HG03159 (cell line): ENCODE measurements around the gene INSYN2B.

Experiments used
- ATAC-seq: cut with Tn5 transposase; IDR thresholded peaks from one replicate; pipeline ENCODE4 v1.9.1; 2021; ENCODE audit warnings: mild to moderate bottlenecking, moderate library complexity; ENCODE audit not compliant: unreplicated experiment

The INSYN2B gene

DNA sequence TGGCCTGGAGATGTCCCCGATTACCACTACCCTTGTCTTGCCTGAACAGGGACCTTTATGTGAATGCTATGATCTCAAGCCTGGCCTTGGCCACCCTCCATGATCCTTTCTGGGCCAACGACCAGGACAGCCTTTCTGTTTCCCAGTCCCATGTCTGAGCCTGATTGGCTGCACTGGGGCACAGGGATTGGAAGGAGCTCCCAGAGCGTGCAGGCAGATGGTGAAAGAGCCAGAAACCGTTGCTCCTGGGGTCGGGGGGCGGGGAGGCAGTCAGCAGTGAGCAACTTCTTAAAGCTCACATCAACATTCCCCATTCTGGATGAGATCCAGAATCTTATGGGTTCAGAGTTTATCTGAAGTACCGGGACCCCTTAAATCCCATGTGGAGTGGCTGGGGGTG is 84.4 kb downstream of the INSYN2B start:
- ATAC-seq, result no peak

DNA sequence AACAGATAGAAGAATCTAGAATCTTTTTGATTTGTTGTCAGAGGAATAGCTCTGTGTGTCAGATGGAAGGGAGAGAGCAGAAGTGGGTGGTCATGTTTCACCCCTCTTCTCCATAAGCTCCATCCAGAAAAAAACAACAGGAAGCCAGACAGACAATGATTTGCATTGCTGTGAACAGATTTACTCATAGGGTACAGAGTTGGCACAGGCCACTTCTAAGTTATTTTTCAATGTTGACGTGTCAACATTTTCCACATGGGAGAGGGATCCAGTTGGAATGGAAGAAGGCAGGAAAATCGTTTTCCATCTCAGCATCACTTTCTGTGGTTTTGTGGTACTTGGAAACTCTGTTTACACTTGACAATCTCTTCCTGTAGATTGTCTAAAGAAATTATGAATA is 86.7 kb downstream of the INSYN2B start:
- no peak for ATAC-seq

DNA sequence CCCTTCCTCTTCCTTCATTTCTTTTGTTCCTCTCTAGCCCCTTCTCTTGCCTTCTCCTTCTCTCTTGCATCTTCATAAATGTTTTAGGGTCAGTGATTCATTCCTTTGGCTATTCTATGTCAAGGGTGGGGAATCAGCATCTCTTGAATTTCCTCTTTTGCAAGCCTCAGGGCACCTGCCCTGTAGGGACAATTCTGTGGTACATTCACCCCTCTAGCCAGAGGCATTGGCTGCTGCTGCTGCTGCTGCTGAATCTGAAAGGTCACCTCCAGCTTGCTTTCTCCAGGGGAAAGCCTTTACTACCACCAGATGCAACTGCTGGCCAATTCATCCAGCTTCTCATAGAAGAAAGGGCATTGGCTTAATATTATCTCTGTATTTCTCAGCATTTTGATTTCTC is 87.3 kb downstream of the INSYN2B start:
- no peak for ATAC-seq

DNA sequence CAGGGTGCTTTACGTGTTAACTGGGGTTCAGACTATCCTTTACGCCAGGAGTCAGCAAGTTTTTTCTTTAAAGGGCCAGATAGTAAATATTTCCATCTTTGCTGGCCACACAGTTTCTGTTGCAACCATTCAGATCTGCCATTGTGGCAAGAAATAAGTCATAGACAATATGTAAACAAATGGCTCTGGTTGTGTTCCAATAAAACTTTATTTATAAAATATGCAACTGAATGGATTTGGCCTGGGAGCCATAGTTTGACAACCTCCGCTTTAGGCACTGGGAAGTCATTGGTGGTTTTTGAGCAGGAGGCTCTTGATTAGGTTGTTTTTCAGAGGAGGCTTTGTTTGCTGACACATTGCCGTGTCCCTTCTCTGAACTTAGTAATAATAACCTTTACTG is 90.7 kb downstream of the INSYN2B start:
- no peak for ATAC-seq

DNA sequence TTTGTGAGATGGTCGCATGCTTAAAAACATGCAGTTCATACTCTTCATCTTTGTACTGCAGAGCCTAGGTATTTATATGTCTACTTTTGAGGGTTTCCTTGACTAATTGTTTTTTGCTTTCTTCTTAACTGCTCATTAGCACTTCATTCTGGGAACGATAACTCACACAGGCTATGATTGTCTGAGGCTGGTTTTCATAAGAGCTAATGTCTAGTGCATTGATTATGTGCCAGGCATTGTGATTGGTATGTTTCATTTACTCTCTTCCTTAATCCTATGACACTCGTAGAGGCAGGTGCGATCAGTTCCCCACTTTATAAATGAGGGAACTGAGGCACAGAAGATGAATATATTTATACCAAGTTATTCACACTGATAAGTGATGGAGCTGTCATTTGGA is 93.6 kb downstream of the INSYN2B start:
- ATAC-seq, result no peak

DNA sequence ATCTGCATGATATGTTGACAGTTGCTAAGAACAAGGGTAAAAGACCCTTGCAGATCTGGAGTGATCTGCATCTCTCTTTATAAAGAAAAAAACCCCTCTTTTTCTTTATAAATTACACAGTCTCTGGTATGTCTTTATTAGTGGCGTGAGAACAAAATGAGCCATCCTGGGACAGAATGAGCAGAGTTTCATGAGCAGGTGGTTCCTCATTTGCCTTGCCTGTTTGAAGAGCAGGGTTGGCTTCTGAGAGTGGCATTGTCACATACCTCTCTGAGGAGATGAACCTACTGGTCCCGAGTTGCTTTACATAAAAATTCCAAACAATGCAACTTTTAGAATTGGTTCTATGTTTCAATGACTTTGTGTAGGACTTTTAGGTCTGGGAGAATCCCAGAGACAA is 94.3 kb downstream of the INSYN2B start:
- ATAC-seq, result no peak

DNA sequence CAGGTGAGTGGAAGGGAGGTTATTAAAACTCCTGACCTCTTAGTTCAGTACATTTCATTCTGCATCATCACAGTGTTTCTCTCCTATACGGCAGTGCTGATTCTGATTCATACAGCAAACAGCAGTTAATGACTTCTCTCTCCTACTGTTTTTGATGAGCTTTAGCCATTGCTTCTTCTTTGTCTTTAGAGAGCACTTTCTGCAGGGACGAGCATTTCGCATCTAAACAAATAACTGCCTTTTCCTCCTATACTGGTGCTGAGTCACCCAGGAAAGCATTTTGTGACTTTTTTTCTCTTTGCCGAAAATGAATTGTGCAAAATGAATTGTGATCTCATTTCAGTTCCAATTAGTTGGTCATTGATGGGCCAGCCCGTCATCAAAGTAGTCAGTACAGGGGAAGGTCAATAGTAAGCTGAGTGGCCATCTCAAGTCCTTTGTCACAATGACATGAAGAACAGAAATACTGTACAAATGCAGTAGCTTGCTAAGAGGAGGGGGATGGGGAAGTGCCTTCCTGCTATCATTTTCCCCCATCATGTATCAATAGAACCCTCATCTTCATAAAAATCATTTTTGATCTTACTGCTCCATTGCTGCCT is 98.5 kb downstream of the INSYN2B start:
- no peak for ATAC-seq

DNA sequence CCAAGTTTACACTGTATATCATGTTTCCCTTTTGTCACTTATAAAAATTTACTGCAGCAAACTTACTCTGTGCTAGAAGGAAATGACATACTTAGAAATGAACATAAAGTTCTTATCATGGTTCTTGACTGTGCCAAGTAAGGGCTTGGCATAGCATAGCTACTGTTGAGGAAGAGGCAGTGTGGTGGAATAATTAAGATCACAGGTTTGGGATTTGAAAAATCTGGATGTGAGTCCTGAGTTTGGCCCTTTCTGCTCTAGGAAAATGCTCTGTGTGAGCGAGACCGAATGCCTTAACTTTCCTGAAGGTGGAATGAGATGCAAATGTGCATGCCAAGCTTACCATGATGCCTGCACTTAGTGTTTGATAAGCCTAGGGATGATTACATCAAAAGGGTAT is 99.5 kb downstream of the INSYN2B start:
- no peak for ATAC-seq

DNA sequence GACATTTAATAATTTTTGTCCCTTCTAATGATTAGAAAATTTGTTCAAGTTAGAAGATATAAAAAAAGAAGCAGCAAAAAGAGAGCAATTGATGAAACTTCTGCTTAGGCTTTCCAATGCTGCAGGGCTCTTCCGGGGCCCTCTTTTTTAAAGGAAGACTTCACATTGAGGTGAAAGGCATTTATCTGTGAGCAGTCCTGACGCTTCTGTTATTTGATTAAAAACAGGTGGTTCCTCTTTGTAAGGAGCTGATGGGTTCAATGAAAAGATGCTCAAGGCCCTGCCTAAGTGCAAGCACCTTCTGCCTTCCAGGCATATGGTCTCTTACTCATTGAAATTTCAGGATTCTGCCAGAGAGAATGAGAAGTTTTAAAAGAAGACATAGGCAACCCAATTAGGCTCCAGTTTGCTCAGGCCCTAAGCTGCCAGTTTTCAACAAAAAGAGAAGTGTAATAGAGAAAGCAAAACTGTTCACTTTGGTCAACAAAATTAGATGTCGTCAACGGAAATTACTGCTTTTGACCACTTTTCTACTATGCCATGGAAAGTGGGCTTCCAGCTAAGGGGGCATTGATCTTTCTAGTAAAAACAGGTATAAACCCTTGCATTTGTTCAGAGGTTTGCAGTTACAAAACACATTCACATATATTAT is 100.2 kb downstream of the INSYN2B start:
- ATAC-seq, result peak; percentile 83

DNA sequence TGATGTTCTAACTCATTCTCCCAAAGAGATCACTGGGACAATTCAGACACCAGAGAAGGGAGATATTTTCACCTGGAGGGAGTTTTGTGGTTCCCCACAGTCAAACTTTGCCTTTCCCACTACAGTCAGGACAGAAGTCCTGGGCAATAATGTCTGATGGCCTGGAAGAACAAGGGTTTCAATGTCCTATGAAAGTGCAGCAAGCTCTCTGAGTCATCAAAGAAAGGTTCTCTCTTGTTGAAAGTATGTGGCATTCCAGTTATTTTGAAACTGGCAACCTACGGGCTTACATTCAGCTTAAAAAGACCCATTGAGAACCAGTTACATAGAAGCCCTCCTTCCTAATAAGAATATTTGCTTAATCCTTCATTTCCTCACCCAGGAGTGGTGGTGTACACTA is 103.9 kb downstream of the INSYN2B start:
- no peak for ATAC-seq

DNA sequence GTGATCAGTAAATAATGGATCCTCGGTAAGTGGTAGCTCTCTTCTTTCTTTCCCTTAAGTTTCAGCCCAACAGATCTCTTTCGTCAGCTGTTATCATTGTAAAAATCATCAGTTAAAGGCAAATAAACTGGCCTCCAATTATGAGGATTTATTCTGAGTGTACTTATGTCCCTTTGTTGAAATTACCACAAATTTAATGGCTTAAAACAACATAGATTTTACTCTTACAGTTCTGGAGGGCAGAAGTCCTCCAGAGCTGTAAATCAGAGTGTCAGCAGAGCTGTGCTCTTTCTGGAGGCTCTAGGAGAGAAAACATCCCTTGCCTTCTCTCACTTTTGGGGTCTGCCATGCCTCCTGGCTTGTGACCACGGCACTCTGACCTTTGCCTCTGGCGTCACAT is 104.6 kb downstream of the INSYN2B start:
- no peak for ATAC-seq

DNA sequence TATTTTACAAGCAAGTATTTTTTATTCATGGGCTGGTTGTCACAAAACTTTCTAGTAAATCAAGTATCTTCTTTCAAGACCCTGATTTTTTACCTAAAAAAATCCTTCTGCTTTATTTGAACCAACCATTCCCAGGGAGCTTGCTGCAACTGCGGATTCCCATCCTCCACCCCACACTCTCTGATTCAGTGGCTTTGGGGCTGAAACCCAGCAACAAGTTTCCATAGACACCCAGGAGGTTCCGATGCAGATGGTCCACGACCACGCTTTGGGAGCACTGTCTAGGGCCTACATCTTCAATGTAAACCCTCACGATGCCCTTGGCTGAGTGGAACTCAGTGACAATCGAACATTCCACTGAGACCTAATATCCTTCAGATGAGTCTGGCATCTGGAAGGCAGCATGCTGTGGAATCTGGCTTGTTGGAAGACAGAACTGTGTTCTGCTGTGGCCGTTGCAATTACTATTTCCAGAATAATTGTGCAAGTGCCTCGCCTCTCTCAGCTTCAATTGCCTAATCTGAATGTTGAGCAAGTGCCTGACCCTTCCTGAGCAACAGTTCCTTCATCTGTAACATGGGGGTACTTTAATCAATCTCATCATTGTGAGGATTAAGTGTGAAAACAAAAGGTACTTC is 105.1 kb downstream of the INSYN2B start:
- no peak for ATAC-seq

DNA sequence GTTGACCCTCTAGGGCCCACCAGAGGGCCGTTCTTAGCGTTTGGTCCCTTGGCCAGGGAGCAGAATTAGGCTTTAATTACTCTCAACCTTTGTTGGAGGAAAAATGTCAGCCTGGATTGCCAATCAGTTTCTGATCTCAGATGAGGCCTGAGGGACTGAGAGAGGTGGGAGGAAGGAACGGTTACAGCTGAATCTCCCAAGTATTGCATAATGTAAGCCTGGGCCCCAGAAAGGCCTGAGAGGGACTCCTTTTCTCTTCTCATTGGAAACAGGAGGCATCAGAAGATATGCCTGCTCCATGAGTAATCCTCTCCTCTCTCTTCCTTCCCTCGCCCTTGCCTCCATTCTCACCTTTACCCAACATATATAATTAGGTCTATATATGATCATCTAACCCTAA is 105.7 kb downstream of the INSYN2B start:
- ATAC-seq, result no peak

DNA sequence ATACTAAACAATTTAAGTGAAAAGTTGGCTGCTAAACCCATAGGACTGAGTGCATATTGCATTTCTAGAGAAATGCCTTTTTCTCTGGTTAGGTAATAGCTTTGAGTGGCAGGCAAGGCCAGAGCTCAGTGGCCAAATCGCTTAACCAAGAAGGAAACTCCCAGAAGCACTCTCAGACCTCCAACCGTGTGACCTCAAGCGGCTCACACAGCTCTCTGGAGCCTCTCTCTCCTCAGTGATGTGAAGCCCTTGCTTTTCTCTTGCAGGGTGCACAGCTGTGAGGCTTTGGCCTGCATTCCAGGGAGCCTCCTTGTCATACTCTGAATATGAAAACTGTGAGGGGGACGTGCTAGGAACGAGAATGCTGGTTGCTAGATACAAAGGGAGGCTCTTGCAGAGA is 106.7 kb downstream of the INSYN2B start:
- no peak for ATAC-seq

DNA sequence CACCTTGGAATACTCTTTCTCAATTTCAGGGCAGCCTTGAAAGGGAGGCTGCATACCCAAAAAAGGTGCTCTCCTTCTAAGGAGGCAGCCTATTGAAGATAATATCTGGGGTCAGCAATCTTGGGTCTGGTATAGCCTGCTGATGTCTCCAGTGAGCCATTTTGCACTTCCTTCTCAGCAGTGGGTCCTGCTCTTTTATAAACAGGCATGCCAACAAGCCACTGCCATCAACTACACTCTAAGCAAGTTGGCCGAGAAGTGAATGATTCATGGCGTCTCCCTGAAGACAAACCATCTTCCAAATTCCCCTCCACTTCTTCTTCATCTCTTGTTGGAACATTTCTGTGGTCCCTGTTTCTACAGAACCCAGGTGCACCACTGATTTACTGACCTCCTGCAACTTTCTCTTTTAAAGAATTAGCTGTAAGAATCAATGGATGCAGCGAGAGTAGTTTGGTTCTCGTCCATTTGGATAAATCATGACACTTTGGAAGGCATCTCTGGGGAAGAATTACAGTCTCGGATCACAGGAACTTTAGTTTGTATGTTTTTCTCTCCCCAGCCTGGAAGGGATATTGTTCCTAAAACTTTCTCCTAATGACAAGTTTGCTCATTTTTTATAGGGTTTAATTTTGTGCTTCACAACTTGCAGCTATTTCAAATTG is 108.3 kb downstream of the INSYN2B start:
- ATAC-seq, result no peak

DNA sequence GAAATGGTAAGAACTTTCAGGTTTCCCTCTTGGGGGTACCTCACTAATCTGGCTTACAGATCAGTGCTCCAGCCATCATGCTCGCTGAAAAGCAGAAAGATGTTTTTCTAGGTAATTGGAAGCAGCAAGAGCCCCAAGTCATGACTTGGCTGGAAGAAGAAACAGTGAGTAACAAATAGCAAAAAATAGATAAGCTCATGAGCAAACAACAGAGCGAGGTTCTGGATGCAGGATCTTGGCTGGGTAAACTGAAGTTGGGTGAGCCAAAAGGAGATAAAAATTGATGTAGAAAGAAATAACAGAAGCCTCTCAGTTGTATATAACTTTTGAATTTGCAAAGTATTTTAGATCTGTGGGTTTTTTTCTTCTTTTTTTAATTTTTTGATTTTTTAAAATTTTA is 110.1 kb downstream of the INSYN2B start:
- no peak for ATAC-seq

DNA sequence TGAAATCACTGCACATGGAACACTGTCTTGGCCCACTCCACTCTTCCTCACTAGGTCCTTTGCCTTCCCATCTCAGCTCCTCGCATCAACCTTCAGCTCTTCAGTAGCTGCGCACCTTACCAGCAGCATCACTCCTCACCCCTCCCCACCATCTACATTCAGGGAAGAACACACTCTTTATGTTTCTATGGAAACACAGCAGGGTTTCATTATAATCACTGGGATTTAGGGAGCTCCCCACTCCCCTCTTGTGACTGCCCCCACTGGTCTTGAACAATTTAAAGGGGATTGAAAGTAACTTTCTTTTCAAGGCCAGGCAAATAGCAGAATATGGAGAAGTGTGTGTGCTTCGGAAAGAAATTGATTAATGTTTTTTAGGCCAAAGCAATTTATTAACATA is 111.2 kb downstream of the INSYN2B start:
- no peak for ATAC-seq

DNA sequence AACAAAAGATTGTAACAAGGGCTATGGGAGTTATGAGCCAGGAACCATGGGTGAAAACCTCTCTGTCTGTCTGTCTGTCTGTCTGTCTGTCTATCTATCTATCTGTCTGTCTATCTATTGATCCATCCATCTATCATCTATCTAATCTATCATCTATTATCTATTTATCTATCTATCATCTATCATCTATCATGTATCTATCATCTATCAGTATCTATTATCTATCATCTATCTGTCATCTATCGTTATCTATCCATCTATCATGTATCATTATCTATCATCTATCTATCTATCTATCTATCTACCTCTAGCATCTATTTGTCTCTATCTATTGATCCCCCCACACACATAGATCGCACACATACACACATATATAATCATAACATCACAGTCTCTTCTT is 112.9 kb downstream of the INSYN2B start:
- ATAC-seq, result no peak

DNA sequence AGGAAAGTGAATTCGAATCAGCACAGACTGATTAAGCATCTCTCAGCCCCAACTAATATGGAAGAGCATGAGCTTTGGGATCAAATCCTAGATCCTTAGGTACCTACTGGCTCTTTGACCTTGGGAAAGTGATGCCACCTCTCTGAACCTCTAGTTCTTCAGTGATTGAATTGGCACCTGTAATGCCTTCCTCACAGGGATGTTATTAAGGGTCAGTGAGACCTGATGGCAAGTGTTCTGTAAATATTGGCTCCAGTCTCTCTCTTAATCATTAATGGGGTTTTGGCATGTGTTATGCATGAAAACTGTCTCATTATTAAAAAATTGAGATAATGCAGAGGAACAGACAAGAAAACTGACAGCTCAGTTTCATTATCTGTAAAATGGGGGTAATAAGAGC is 115.8 kb downstream of the INSYN2B start:
- ATAC-seq, result no peak

DNA sequence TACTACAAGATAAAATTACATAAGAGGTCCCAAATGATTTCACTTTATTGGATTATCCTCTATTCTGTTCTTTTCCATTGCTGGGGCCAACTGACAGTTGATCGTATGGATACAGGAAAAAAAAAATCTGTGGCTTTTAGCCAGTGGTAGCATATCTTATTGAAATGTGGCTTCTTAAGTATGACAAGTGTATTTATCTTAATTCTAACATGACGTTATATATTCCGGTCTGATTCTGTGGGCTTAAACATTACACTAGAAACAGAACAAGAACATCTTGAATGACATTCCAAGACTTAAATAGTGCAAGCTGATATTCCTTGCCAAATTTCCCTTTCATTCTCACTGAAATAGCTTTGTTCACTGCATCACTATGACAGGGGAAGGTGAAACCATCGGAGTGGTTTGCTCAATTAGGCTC is 117.9 kb downstream of the INSYN2B start:
- no peak for ATAC-seq

DNA sequence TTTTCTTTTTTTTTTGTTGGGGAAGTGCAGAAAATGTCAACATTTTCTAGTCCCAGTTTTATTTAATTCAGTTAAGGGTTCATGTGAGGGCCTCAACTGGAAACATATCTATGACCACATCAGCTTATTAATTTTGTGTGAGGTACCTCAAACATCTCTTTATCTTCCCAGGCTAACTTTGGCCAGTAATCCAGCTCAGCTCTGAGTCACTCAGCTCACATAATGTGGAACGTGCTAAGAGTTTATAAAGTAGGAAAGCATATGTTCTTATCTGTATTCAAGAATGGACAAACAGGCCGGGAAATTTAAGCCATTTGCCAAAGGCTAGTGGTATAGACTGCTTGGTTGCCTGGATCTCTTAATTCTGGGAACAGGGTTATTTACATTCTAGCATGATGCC is 118.4 kb downstream of the INSYN2B start:
- ATAC-seq, result no peak

DNA sequence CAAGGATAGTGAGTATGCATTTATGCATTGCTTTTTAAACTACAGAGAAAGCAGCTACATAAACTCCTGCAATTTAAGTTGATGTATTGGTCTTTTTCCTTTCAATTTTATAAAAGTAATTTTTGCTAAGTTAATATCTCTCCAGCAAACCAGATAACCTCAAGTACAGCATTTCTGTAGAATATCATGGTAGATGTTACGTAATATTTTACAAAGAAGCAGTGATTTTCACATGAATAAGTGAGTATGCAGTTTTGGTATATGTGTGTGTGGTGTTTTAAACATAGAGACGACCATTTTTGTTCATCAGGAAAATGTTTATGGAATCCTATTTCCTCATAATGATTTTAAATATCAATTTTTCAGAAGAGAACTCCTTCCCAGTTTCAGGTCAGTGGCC is 118.9 kb downstream of the INSYN2B start:
- ATAC-seq, result no peak
